ENCODE data around the gene SRP19. TPM values are rescaled to one million over a fixed set of nuclear protein-coding genes. Genes with fewer than 3 reads are reported as not detected.
A peak's percentile ranks its signal among the peaks of the same experiment; 100 is the strongest.

Gene SRP19
- total and polyA plus RNA-seq, 9 of the 15 experiments (the other 6 are each of a cell fraction or from before 2014, with no cell fraction given): 52.3 to 357 (median 146) TPM

DNA sequence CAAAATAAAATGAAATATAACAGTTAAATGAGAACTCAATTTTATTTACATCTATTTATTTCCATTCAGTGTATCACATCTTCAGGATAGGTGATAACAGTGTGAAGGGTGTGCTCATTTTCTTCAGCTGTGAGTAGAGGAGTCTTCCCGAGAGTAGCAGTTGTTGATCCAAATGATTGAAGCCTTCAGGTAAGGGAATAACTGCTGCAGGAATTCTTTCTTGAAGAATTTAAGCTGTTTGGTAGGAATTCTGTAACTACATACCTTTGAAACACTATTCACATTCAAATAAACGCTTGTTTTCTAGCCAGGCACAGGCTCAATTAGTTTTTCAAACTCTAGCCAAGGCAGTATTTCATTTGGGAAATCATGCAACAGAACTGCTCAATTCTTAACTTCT, 15.3 kb downstream of the SRP19 start:
- DNase-seq (ENCODE audit: extremely low read depth in 1 of 4, low spot score in 3 of 4): no peak
- no peak overlapping the region for H2AFZ ChIP-seq (ENCODE audit: low read depth, low read length)
- H3K27me3 ChIP-seq (ENCODE audit: control insufficient read depth in 2 of 2, insufficient read depth in 2 of 2, low read length in 2 of 2): no peaks in the 10 kb centered on the region
- BruUV-seq (replicated peaks): no TSS peak
- 57% methylated on average over 2 of the region's 2 CpGs for WGBS (ENCODE audit: insufficient coverage, low coverage, missing lambda C conversion rate)
- H3K9ac ChIP-seq (ENCODE audit: insufficient read depth in 1 of 2, low read depth in 2 of 2, low read length in 2 of 2): no peak overlapping the region
- H3K79me2 ChIP-seq (ENCODE audit: control insufficient read depth, insufficient read depth, low read length): peaks cover 3% of the 10 kb centered on the region; the same call in 1 of the 3 replicates
- in situ Hi-C loops (cut with MboI) (no loop called here), intact Hi-C loops (cut with micrococcal nuclease) (loop anchor here (5.0 kb wide), 1 partner anchor 41 kb away; no protein-coding TSS in a partner anchor)
- no peak for FAIRE-seq
- POLR2A ChIA-PET: no interaction called here
- no peaks in the 10 kb centered on the region for H3K9me3 ChIP-seq (replicated peaks; ENCODE audit: control insufficient read depth, insufficient read depth, low read depth, low read length)
- no peak for TF ChIP-seq ZNF561 (CRISPR knock-in tag; conservative IDR thresholded peaks at IDR 0.05)
- peak; percentile 26; the same call in 1 of the 2 replicates for TF ChIP-seq POLR2G (IDR thresholded peaks at IDR 0.05; ENCODE audit: low read depth, low read length)
- peaks cover 56% of the 10 kb centered on the region for H3K36me3 ChIP-seq (ENCODE audit: control insufficient read depth, insufficient read depth, low read length)
- peak overlapping the region; percentile 7; the same call in 1 of the 3 replicates for H3K27ac ChIP-seq (ENCODE audit: extremely low read depth, low read depth, low read length)
- H3K9me1 ChIP-seq (ENCODE audit: control insufficient read depth, insufficient read depth, low read length): no peaks in the 10 kb centered on the region
- H3K4me2 ChIP-seq (ENCODE audit: insufficient read depth, low read length): no peak overlapping the region
- ATAC-seq: no peak
- H3K4me1 ChIP-seq (replicated peaks in 1 of 2; ENCODE audit: control insufficient read depth in 2 of 2, insufficient read depth in 2 of 2, low read length in 2 of 2): peaks cover 0 to 16% of the 10 kb centered on the region in 2 experiments; a peak in 3 of 5 replicates
- CTCF ChIA-PET (ENCODE audit: low intra/inter-chr PET ratio): no interaction called here
- H3K4me3 ChIP-seq: no peak overlapping the region
- peaks cover 5% of the 10 kb centered on the region for H4K20me1 ChIP-seq (replicated peaks; ENCODE audit: control insufficient read depth, insufficient read depth, low read length)

DNA sequence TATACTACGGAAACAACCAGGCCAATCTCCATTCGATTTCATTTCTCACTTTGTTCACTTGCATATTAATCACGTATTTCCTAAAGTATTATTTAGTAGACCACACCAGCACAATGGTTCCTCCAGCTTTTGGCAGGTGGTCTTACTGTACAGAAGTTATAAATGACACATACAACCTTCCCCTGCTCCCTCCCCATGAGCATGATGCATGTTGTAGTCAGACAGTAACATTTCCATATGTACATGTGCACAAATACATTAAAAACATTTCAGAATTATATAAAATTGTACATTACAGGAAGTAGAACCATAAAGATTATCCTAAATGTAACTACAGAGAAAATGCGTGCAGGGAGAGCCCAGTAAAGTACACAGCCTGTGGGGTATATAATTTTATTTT, 17.0 kb downstream of the SRP19 start:
- Histone ChIP-seq H3K36me3 (ENCODE audit: control insufficient read depth, insufficient read depth, low read length) (peaks cover 69% of the 10 kb centered on the region), H3K27ac (ENCODE audit: extremely low read depth, low read depth, low read length) (no peak overlapping the region), H2AFZ (ENCODE audit: low read depth, low read length) (no peak overlapping the region), H3K9ac (ENCODE audit: insufficient read depth in 1 of 2, low read depth in 2 of 2, low read length in 2 of 2) (no peak overlapping the region), H3K4me2 (ENCODE audit: insufficient read depth, low read length) (no peak overlapping the region), H3K79me2 (ENCODE audit: control insufficient read depth, insufficient read depth, low read length) (peaks cover 3% of the 10 kb centered on the region; the same call in 1 of the 3 replicates), H3K4me3 (no peak overlapping the region), H3K9me1 (ENCODE audit: control insufficient read depth, insufficient read depth, low read length) (no peaks in the 10 kb centered on the region), H3K9me3 (replicated peaks; ENCODE audit: control insufficient read depth, insufficient read depth, low read depth, low read length) (no peaks in the 10 kb centered on the region), H3K4me1 (replicated peaks in 1 of 2; ENCODE audit: control insufficient read depth in 2 of 2, insufficient read depth in 2 of 2, low read length in 2 of 2) (peaks cover 0 to 16% of the 10 kb centered on the region in 2 experiments; a peak in 3 of 5 replicates), H4K20me1 (replicated peaks; ENCODE audit: control insufficient read depth, insufficient read depth, low read length) (peaks cover 5% of the 10 kb centered on the region), H3K27me3 (ENCODE audit: control insufficient read depth in 2 of 2, insufficient read depth in 2 of 2, low read length in 2 of 2) (no peaks in the 10 kb centered on the region)
- in situ Hi-C loops (cut with MboI): no loop called here
- POLR2A ChIA-PET: interaction anchor here (0.6 to 0.9 kb wide), 3 partner anchors 11 to 17 kb away, joined by 3 read pairs; partner anchors contain the start of gene SRP19
- FAIRE-seq (no peak), DNase-seq (ENCODE audit: extremely low read depth in 1 of 4, low spot score in 3 of 4) (no peak), ATAC-seq (no peak)
- CTCF ChIA-PET (ENCODE audit: low intra/inter-chr PET ratio): no interaction called here
- intact Hi-C loops (cut with micrococcal nuclease): loop anchor here (5.0 kb wide), 1 partner anchor 39 kb away; no protein-coding TSS in a partner anchor
- 77% methylated on average over 4 of the region's 4 CpGs for WGBS (ENCODE audit: insufficient coverage, low coverage, missing lambda C conversion rate)
- TSS peak; percentile 58 for BruUV-seq (replicated peaks)
- TF ChIP-seq, protein P1, sequence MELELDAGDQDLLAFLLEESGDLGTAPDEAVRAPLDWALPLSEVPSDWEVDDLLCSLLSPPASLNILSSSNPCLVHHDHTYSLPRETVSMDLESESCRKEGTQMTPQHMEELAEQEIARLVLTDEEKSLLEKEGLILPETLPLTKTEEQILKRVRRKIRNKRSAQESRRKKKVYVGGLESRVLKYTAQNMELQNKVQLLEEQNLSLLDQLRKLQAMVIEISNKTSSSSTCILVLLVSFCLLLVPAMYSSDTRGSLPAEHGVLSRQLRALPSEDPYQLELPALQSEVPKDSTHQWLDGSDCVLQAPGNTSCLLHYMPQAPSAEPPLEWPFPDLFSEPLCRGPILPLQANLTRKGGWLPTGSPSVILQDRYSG (tag; conservative IDR thresholded peaks at IDR 0.05; ENCODE audit: low read depth): no peak
- TF ChIP-seq, protein P2, sequence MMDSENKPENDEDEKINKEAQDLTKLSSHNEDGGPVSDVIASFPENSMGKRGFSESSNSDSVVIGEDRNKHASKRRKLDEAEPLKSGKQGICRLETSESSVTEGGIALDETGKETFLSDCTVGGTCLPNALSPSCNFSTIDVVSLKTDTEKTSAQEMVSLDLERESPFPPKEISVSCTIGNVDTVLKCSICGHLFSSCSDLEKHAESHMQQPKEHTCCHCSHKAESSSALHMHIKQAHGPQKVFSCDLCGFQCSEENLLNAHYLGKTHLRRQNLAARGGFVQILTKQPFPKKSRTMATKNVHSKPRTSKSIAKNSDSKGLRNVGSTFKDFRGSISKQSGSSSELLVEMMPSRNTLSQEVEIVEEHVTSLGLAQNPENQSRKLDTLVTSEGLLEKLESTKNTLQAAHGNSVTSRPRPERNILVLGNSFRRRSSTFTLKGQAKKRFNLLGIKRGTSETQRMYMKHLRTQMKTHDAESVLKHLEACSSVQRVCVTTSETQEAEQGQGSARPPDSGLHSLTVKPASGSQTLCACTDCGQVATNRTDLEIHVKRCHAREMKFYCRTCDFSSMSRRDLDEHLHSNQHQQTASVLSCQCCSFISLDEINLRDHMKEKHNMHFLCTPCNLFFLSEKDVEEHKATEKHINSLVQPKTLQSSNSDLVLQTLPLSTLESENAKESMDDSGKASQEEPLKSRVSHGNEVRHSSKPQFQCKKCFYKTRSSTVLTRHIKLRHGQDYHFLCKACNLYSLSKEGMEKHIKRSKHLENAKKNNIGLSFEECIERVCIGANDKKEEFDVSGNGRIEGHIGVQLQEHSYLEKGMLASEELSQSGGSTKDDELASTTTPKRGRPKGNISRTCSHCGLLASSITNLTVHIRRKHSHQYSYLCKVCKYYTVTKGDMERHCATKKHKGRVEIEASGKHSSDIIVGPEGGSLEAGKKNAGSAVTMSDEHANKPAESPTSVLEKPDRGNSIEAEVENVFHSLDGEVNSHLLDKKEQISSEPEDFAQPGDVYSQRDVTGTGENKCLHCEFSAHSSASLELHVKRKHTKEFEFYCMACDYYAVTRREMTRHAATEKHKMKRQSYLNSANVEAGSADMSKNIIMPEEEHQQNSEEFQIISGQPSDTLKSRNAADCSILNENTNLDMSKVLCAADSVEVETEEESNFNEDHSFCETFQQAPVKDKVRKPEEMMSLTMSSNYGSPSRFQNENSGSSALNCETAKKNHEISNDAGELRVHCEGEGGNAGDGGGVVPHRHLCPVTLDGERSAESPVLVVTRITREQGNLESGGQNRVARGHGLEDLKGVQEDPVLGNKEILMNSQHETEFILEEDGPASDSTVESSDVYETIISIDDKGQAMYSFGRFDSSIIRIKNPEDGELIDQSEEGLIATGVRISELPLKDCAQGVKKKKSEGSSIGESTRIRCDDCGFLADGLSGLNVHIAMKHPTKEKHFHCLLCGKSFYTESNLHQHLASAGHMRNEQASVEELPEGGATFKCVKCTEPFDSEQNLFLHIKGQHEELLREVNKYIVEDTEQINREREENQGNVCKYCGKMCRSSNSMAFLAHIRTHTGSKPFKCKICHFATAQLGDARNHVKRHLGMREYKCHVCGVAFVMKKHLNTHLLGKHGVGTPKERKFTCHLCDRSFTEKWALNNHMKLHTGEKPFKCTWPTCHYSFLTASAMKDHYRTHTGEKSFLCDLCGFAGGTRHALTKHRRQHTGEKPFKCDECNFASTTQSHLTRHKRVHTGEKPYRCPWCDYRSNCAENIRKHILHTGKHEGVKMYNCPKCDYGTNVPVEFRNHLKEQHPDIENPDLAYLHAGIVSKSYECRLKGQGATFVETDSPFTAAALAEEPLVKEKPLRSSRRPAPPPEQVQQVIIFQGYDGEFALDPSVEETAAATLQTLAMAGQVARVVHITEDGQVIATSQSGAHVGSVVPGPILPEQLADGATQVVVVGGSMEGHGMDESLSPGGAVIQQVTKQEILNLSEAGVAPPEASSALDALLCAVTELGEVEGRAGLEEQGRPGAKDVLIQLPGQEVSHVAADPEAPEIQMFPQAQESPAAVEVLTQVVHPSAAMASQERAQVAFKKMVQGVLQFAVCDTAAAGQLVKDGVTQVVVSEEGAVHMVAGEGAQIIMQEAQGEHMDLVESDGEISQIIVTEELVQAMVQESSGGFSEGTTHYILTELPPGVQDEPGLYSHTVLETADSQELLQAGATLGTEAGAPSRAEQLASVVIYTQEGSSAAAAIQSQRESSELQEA (IDR thresholded peaks at IDR 0.05; ENCODE audit: low read depth): no peak
- TF ChIP-seq ZC3H4 (CRISPR knock-in tag; IDR thresholded peaks at IDR 0.05; ENCODE audit: borderline replicate concordance) (no peak), JUNB (CRISPR knock-in tag; conservative IDR thresholded peaks at IDR 0.05) (no peak)
